A673 (cell line): ENCODE data around the gene COL2A1. TPM values are rescaled to one million over a fixed set of nuclear protein-coding genes. Genes with fewer than 3 reads are reported as not detected.

Experiments
- BruUV-seq: library from RNA; stranded (reverse); fragments of 400-500 nt; replicated peaks from 2 replicates; lab custom pipeline; 2021; lab: Mats Ljungman, UMichigan
- CTCF ChIA-PET: fragments of 300-600 bp; sonication (Branson Sonifier 250); formaldehyde crosslinking; loops from one replicate; lab custom pipeline; 2022; ENCODE audit warnings: antibody characterized with exemption; lab: Charles Lee
- POLR2A ChIA-PET: fragments of 300-600 bp; sonication (Branson Sonifier 250); formaldehyde crosslinking; loops from one replicate; lab custom pipeline; 2022; ENCODE audit warnings: antibody characterized with exemption; ENCODE audit not compliant: low non-redundant PET; lab: Charles Lee
- DNase-seq: peaks from one replicate; pipeline ENCODE4 v3.0.0-alpha.2; 2015; ENCODE audit warnings: low spot score
- H3K27ac ChIP-seq: fragments of 200-600 bp; sonication (generic); 2 replicates; pipeline ENCODE4 v1.5.1; 2016; ENCODE audit warnings: mixed run types, low read depth, mild to moderate bottlenecking, mixed read lengths, antibody characterized with exemption, low read length; ENCODE audit not compliant: poor library complexity, severe bottlenecking
- H3K27me3 ChIP-seq: fragments of 200-600 bp; sonication (generic); replicated peaks from 2 replicates; pipeline ENCODE4 v1.6.1; 2017; ENCODE audit warnings: mixed run types, low read depth, mild to moderate bottlenecking, mixed read lengths, antibody characterized with exemption, low read length; ENCODE audit not compliant: insufficient read depth, poor library complexity
- H3K36me3 ChIP-seq: fragments of 200-600 bp; sonication (generic); 2 replicates; pipeline ENCODE4 v1.6.1; 2016; ENCODE audit warnings: mixed run types, mild to moderate bottlenecking, mixed read lengths, antibody characterized with exemption, low read length; ENCODE audit not compliant: insufficient read depth, poor library complexity, severe bottlenecking
- H3K4me1 ChIP-seq: fragments of 200-600 bp; sonication (generic); 2 replicates; pipeline ENCODE4 v1.6.1; 2017; ENCODE audit warnings: mixed run types, mild to moderate bottlenecking, mixed read lengths, antibody characterized with exemption, low read length; ENCODE audit not compliant: insufficient read depth, poor library complexity, severe bottlenecking
- H3K4me3 ChIP-seq: fragments of 200-600 bp; sonication (generic); 2 replicates; pipeline ENCODE4 v1.5.1; 2016; ENCODE audit warnings: low read depth, mixed run types, mild to moderate bottlenecking, mixed read lengths, low read length; ENCODE audit not compliant: poor library complexity, severe bottlenecking
- H3K9me3 ChIP-seq: fragments of 200-600 bp; sonication (generic); 2 replicates; pipeline ENCODE4 v1.6.1; 2016; ENCODE audit warnings: mixed run types, low read depth, mild to moderate bottlenecking, mixed read lengths, antibody characterized with exemption, low read length; ENCODE audit not compliant: poor library complexity, severe bottlenecking
- EZH2 ChIP-seq: fragments of 200-600 bp; sonication (generic); IDR thresholded peaks from 2 replicates; pipeline ENCODE4 v1.6.1; 2017; ENCODE audit warnings: borderline replicate concordance, low read depth, mild to moderate bottlenecking, mixed read lengths, antibody characterized with exemption, low read length; ENCODE audit not compliant: poor library complexity, severe bottlenecking
- intact Hi-C: fragments of 100-400 bp; cut with micrococcal nuclease; formaldehyde crosslinking; loops from one replicate; pipeline ENCODE4 v1.10.0; 2022; ENCODE audit not compliant: unreplicated experiment
- total RNA-seq: library from RNA; stranded (reverse); gene quantifications from 2 replicates; pipeline ENCODE4 v1.2.3, GENCODE V29; 2021
- TF ChIP-seq, protein P1 (sequence below): fragments of 300-800, 200-600 bp; sonication (generic); conservative IDR thresholded peaks from 2 replicates; pipeline ENCODE4 v1.5.1; 2017; ENCODE audit warnings: low read depth, mild to moderate bottlenecking, antibody characterized with exemption, low read length, moderate library complexity, mixed read lengths

Gene COL2A1
- total RNA-seq, 1 experiment from 2014 or later = 1.3 TPM

DNA sequence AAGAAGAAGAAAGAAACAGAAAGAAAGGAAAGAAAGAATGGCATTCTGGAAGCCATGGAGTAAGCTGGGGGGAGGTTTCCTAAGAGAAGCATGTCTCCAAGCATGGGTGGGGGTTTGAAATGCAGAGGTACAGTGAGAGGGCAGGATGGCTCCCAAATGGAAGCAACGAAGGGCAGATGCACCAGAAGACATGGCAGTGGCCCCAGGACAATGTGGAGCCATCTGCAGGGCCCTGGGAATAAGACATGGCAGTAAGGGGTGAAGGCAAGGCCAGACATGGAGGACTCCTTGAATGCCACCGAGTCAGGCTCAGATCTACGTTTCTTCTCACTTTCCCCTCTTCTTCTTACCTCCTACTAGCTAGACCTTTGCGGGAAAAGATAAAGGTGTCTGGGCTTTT is 4.7 kb upstream of the COL2A1 start:
- POLR2A ChIA-PET = no interaction called here
- no peaks in the 10 kb centered on the region for H3K36me3 ChIP-seq
- peaks cover 70% of the 10 kb centered on the region for H3K27me3 ChIP-seq
- CTCF ChIA-PET = no interaction called here
- DNase-seq = no peak
- no peak overlapping the region for H3K4me3 ChIP-seq
- H3K27ac ChIP-seq = no peak overlapping the region
- TF ChIP-seq, protein P1, sequence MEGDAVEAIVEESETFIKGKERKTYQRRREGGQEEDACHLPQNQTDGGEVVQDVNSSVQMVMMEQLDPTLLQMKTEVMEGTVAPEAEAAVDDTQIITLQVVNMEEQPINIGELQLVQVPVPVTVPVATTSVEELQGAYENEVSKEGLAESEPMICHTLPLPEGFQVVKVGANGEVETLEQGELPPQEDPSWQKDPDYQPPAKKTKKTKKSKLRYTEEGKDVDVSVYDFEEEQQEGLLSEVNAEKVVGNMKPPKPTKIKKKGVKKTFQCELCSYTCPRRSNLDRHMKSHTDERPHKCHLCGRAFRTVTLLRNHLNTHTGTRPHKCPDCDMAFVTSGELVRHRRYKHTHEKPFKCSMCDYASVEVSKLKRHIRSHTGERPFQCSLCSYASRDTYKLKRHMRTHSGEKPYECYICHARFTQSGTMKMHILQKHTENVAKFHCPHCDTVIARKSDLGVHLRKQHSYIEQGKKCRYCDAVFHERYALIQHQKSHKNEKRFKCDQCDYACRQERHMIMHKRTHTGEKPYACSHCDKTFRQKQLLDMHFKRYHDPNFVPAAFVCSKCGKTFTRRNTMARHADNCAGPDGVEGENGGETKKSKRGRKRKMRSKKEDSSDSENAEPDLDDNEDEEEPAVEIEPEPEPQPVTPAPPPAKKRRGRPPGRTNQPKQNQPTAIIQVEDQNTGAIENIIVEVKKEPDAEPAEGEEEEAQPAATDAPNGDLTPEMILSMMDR = no peak
- no peak for TF ChIP-seq EZH2
- intact Hi-C loops = loop anchor here (10.0 kb wide), 1 partner anchor 176 kb away; the partner anchor contains the start of gene CCDC184
- no peaks in the 10 kb centered on the region for H3K9me3 ChIP-seq
- BruUV-seq = no TSS peak
- H3K4me1 ChIP-seq = peaks cover 6% of the 10 kb centered on the region

DNA sequence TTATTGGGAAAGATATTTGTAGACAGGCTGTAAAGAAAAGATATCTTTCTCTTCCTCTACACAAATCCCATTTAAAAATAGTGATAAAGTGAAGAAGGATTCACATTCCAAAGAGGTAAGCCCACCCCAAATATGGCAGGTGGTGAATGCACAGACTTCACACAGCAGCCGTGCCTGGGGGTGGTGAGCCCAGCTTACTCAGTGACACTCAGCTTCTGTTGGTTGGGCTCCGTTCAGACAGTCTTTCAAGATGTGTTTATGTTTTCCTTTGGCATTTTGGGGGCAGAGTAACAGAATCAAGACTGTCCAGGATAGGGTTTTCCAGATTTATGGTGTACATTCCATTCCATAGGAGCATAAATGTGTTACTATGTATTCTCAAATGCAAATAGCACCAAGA is 4.1 kb upstream of the COL2A1 start:
- H3K4me3 ChIP-seq = no peak overlapping the region
- no peaks in the 10 kb centered on the region for H3K36me3 ChIP-seq
- no TSS peak for BruUV-seq
- no peak for DNase-seq
- peaks cover 11% of the 10 kb centered on the region for H3K4me1 ChIP-seq
- no peak overlapping the region for H3K27ac ChIP-seq
- intact Hi-C loops = loop anchor here (10.0 kb wide), 1 partner anchor 176 kb away; the partner anchor contains the start of gene CCDC184
- ChIA-PET POLR2A (no interaction called here), CTCF (no interaction called here)
- peaks cover 70% of the 10 kb centered on the region for H3K27me3 ChIP-seq
- no peak for TF ChIP-seq EZH2
- TF ChIP-seq, protein P1 = no peak
- H3K9me3 ChIP-seq = no peaks in the 10 kb centered on the region

DNA sequence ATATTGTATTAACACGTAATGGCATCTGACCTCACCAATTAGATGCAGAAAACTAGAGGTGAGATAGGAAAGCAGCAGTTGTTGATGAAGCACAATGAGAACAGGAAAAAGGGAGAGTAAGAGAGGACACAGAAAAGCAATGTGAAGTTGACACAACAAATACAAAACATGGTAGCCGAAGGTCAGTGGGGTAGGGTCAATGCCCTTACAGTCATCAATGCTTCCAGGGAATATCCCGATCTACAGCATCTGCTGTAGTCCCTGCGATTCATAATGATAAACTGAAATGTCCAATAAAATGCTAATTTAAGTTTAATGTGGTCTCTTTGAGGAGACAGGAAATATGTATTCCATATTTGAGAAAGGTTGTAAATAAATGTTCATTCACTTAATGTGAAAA is 2.9 kb upstream of the COL2A1 start:
- no peak overlapping the region for H3K27ac ChIP-seq
- H3K4me1 ChIP-seq = peaks cover 23% of the 10 kb centered on the region
- no peak for DNase-seq
- ChIA-PET CTCF (no interaction called here), POLR2A (no interaction called here)
- no peak for TF ChIP-seq EZH2
- TF ChIP-seq, protein P1 = no peak
- H3K4me3 ChIP-seq = no peak overlapping the region
- intact Hi-C loops = loop anchor here (10.0 kb wide), 1 partner anchor 178 kb away; the partner anchor contains the start of gene CCDC184
- peaks cover 70% of the 10 kb centered on the region for H3K27me3 ChIP-seq
- no peaks in the 10 kb centered on the region for H3K36me3 ChIP-seq
- BruUV-seq = no TSS peak
- H3K9me3 ChIP-seq = no peaks in the 10 kb centered on the region
